Stimulated activated CD8-positive, alpha-beta memory T cell treated with anti-CD3 and anti-CD28 coated beads, Interleukin-4, amount 100 ng/mL, for 1 hour (primary cell): ENCODE data around the gene TFAP2E.
A peak's percentile ranks its signal among the peaks of the same experiment; 100 is the strongest.
"Not testable (repeated sequence)": the region's sequence is repeated elsewhere in the genome, so short reads cannot be mapped to it uniquely, and the experiment has no call there.

Experiments used
- DNase-seq, 2 donors: peaks; one replicate each; pipeline ENCODE4 v3.0.0-alpha.2; 2020; ENCODE audit warnings: low read depth in 2 of 2, low spot score in 1 of 2

The TFAP2E gene

DNA sequence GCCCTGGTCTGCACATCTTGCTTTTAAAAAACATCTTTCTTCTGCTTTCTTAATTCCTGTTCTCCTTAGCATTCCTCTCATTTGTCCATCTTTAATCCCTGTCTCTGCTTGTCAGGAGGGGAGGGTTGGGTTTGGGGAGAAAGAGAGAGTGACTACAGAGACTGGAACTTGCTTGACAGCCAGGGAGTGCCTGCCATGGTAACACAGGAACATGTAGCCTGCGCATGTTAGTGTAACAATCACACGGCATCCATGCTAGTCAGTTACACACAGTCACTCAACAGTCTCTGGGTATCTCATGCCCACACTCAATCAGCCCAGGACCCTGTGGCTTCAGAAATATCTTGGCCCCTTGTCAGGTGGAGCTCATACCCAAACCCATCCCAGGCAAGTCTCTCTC, 818 bp upstream of the TFAP2E start:
- DNase-seq = no peak

DNA sequence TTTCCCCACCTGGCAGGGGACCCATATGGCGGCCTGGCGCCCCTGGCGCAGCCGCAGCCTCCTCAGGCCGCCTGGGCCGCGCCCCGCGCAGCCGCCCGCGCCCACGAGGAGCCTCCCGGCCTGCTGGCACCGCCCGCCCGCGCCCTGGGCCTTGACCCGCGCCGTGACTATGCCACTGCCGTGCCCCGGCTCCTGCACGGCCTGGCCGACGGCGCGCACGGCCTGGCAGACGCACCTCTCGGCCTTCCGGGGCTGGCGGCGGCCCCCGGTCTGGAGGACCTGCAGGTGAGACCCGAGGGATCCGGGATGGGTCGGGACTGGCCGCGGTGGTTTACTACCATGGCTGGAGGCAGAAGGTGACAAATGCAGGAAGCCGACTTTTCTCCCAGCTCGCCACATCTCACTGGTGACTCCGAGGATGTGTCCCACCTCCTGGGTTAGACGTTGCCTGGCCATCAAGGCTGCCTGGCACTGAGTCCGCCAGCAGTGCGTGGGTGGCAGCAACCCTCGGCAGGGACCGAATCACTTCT, 1.1 kb downstream of the TFAP2E start:
- DNase-seq = no peak

DNA sequence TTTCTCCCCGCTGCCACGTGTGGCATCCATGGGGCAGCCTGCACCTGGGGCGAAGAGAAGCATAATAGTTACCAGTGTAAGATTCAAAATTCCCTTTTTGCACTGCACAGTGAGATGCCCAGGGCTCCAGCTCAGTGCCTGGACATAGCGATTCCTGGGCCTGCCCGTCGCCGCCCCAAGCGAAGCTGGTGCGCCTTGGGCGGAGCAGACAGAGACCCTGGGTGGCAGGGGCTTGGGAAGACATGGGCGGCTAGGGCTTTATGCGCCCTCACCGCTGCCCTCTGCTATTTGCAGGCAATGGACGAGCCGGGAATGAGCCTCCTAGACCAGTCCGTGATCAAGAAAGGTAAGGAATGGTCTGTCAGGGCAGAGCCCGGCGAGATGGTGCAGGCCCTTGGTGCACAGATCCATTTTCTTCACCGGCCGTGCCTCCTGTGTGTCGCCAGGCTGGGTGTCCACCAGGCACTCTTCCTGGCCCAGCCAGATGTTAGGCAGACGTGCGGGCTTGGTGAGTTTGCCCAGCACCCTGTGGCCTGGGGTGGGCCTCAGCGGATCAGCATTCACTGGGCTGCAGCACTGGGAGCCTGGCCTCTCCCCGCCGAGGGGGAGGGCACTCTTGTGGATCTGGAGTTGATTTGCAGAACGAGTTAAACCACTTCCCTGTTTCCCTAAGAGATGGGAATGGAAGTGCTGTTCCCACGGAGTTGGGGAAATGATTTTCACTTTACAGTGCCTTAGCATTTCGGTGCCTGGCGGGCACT, 1.7 kb downstream of the TFAP2E start:
- no peak for DNase-seq

DNA sequence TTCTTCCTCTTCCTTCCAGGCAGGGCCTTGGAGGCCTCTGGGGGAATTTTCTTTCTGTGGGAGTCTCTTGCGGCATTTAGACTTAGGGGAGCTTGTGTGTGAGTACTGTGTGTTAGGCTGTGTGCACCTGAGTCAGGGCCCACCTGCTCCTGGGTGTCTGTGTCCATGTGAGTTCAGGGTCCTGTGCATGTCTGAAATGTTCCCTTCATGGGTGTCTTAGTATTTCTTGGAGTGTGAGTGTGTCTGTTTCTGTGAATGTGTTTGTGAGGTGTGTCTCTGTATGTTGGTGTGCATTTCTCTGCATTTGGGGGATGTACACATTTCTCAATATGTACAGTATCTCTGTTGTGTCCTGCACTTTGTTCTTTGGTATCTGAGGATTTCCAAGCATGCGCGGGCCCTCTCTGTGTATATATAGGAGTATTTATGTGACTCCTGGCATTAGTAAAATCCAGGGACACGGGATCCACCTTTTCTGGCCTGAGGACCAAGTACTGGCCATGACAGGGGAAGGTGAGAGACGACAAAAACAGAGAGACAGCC, 2.4 kb downstream of the TFAP2E start:
- DNase-seq = no peak

DNA sequence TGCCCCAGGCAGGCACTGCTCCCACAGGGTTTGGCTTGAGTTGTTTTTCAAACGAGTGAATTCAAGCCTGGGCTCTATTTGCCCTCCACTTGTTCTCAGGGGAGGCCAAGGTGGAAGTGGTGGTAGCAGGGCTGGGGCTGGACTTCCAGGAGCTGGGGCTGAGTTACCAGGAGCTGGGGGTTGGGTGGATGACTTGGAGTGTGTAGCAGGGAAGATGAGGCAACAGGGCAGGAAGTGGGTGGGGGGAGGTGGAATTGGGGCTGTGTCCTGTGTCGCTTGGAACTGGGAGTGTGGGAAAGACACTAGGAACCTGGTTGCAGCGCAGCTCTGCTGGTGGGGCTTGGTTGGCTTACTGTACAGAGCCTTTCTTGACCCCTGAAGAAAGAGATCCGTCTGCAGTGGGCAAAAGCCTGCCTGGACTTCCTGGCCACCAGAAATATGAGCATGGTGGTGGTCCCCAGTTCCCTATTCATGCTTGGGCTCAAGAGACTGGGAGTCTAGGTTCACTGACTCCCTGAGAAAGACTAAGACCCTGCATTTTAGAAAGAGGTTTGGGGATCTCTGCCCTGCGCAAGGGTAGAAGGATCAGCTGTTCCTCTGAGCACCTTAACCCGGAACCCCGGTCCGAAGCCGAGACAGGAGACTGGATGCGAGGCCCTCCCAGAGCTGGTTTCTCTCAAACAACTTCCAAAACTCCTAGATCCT, 3.1 kb downstream of the TFAP2E start:
- no peak for DNase-seq

DNA sequence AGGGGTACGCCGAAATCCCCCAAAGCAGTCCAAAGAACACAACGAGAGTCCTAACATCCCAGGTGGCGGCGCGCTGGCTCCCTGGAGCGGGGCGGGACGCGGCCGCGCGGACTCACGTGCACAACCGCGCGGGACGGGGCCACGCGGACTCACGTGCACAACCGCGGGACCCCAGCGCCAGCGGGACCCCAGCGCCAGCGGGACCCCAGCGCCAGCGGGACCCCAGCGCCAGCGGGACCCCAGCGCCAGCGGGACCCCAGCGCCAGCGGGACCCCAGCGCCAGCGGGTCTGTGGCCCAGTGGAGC, 3.6 kb downstream of the TFAP2E start:
- DNase-seq = not testable (repeated sequence)

DNA sequence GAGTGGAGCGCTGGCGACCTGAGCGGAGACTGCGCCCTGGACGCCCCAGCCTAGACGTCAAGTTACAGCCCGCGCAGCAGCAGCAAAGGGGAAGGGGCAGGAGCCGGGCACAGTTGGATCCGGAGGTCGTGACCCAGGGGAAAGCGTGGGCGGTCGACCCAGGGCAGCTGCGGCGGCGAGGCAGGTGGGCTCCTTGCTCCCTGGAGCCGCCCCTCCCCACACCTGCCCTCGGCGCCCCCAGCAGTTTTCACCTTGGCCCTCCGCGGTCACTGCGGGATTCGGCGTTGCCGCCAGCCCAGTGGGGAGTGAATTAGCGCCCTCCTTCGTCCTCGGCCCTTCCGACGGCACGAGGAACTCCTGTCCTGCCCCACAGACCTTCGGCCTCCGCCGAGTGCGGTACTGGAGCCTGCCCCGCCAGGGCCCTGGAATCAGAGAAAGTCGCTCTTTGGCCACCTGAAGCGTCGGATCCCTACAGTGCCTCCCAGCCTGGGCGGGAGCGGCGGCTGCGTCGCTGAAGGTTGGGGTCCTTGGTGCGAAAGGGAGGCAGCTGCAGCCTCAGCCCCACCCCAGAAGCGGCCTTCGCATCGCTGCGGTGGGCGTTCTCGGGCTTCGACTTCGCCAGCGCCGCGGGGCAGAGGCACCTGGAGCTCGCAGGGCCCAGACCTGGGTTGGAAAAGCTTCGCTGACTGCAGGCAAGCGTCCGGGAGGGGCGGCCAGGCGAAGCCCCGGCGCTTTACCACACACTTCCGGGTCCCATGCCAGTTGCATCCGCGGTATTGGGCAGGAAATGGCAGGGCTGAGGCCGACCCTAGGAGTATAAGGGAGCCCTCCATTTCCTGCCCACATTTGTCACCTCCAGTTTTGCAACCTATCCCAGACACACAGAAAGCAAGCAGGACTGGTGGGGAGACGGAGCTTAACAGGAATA, 4.2 kb downstream of the TFAP2E start:
- peak in 1 of 2 donors; percentile 40 for DNase-seq

DNA sequence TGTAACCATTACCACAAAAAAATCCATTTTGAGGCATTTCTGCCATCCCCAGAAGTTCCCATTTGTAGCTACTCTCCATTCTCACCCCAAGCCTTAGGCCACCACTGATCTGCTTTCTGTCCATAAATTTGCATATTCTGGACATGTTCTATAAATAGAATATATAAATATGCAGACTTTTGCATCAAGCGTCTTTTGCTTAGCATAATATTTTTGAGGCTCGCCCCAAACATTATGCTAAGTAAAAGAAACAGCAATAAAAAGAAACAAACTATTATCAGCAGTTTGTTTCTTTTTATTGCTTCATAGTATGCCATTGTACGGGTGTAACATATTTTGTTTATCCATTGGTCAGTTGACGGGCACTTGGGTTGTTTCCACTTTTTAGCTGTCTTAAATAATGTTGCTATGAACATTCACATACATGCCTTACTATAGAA, 7.9 kb downstream of the TFAP2E start:
- no peak for DNase-seq

DNA sequence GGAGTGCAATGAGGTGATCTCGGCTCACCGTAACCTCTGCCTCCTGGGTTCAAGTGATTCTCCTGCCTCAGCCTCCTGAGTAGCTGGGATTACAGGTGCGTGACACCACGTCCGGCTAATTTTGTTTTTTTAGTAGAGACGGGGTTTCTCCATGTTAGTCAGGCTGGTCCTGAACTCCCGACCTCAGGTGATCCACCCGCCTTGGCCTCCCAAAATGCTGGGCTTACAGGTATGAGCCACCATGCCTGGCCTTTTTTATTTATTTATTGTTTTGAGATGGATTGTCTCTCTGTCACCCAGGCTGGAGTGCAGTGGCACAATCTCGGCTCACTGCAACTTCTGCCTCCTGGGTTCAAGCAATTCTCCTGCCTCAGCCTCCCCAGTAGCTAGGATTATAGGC, 8.5 kb downstream of the TFAP2E start:
- DNase-seq = not testable (repeated sequence)

DNA sequence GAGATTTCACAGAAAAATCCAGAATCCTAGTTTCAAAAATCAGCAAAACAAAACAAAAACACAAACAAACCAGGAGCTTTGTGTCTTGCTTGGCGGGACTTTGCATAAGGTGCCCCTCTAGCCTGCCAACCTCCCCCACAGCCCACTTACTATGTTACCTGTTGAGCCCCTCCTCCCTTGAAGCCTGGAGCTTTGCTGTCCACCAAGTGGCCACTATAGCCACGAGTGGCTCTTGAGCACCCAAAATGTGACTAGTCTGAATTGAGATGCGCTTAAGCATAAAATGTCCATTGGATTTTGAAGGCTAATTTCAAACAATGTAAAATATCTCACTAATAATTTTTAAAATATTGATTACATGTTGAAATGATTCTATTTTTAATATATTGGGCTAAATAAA, 12.2 kb downstream of the TFAP2E start:
- no peak for DNase-seq

DNA sequence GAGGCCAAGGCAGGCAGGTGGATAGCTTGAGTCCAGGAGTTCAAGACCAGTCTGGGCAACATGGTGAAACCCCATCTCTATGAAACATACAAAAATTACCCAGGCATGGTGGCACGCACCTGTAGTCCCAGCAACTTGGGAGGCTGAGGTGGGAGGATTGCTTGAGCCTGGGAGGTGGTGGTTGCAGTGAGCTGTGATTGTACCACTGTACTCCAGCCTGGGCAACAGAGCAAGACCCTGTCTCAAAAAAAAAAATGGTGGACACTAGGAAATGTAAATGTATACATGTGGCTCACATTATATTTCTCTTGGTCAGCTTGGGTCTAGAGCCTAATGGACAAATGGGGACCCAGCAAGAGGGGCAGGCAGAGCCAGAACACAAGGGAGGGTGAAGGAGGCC, 12.7 kb downstream of the TFAP2E start:
- not testable (repeated sequence) for DNase-seq

DNA sequence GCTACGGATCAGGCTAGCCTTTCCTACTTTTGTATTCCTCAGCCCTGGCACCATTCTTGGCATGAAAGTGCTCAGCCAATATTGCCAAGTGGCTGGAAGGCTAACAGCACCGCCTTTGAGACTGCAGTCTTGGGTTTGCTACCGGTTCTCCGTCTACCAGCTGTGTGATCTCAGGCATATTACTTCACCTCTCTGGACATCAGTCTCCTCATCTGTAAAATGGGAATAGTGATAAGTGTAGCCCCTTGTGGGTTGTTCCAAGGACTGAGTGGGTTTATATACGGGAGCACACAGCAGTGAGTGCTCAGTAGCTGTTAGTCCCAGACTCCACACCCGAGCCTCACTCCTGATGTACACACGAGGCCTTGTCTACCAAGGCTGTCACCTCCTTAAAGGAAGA, 13.7 kb downstream of the TFAP2E start:
- no peak for DNase-seq

DNA sequence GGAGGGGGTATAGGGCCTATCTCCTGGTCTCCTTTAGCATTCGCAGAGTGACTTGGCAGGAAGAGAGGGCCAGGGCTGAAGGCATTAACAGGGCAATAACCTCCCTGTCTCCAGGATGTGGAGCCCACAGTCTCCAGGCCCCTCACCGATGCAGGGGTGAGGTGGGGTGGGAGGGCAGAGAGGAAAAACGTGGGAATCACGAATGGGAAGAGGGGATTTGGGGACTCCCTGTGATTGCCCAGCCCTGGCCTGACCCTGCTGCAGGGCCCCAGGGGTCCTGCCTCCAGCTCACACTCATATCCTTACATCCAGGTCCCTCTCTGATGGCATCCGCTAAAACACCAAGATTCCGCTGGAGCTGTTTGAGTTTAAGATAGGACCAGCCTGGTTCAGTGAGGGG, 14.6 kb downstream of the TFAP2E start:
- no peak for DNase-seq

DNA sequence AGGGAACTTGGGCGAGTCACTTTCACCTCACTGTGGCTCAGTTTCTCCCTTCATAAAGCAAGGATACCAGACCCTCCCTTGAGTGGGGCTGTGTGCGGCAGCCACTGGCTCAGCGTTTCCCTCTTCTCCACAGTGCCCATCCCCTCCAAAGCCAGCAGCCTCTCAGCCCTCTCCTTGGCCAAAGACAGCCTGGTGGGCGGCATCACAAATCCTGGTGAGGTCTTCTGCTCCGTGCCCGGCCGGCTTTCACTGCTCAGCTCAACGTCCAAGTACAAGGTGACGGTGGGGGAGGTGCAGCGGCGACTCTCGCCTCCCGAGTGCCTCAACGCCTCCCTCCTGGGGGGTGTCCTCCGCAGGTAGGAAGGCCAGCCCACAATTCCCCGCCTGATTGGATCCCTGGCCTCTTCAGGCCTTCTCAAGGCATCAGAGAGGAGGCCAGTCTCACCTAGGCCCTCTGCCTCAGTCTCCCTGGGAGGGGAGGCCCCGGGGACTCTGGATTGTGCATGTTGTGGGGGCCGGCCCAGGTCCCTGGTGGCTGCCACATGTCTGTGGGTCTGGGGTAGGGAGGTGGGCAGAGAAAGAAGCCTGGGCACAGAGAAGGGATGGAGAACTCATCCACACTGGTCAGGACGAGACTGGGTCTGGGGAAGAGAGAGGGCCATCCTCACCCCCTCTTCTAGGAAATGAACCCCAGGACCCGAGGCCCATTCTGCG, 15.2 kb downstream of the TFAP2E start:
- DNase-seq = no peak

DNA sequence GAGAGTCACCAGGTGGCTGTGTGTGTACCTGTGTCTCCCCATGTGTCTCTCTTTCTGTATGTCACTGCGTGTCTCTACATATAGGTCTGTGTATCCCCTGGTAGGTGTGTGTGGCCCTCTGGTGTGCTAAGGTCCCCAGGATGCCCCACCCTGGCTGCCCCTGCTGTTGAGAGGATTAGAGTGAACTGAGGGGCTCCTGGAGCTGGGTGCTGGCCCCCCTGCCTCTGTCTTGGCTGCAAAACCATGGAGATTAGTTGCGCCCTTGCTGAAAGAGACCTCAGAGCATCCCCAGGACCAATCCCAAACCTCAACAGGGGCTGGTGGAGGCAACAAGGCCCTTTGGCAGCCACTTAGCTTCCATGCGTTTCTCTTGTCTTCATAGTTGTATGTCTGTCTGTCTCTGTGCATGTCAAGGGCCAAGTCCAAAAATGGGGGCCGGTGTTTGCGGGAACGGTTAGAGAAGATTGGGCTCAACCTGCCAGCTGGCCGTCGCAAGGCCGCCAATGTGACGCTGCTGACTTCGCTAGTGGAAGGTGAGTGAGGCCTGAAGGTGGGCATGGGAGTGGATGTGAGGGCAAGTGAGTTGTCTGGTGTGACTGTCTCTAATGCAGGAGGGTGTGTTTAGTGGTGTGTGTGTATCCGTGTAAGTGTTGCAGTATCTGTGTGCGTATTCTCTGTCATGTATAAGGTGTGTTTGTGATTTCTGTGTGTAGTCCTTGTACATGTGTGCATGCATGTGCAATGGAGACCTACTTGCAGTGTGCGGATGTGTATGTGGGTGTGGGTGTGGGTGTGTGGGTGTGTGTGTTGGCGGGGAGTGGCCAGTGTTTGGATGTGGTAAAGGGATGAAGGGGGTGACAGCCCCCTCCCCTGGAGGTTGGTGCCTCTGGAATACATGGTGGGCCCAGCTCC, 16.7 kb downstream of the TFAP2E start:
- DNase-seq = no peak

DNA sequence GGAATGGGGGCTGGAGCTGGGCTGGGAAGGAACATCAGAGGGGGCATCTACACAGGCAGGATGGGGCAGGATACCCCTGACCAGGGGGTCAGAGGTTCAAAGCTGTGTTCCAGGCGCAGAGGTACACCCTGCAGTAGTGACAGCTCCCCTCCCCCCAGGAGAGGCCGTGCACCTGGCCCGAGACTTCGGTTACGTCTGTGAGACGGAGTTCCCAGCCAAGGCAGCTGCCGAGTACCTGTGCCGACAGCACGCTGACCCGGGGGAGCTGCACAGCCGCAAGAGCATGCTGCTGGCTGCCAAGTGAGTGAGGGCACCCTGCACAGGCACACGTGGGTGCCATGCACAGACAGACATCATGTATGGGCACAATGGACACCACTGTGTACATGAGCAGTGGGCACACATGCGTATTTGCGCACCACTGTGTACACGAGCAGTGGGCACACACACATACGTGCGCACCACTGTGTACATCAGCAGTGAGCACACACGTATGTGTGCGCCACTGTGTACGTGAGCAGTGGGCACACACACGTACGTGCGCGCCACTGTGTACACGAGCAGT, 17.4 kb downstream of the TFAP2E start:
- no peak for DNase-seq

DNA sequence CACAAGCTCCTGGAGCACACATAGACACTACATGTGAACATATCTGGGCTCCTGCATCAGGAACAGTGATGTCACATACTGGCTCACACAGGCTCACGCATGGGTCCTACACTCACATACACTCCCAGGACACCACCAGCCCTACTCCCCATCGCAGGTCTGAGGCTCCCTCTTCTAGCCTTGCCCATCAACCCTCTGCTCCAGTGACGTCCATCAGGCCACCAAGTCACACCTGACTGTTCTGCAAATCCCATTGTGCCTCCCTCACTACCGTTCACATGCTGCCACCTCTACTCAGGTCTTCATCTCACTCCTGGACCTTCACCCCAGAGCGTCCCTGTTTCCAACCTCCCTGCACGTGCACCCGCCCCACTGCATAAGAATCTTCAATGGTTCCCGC, 18.1 kb downstream of the TFAP2E start:
- no peak for DNase-seq

DNA sequence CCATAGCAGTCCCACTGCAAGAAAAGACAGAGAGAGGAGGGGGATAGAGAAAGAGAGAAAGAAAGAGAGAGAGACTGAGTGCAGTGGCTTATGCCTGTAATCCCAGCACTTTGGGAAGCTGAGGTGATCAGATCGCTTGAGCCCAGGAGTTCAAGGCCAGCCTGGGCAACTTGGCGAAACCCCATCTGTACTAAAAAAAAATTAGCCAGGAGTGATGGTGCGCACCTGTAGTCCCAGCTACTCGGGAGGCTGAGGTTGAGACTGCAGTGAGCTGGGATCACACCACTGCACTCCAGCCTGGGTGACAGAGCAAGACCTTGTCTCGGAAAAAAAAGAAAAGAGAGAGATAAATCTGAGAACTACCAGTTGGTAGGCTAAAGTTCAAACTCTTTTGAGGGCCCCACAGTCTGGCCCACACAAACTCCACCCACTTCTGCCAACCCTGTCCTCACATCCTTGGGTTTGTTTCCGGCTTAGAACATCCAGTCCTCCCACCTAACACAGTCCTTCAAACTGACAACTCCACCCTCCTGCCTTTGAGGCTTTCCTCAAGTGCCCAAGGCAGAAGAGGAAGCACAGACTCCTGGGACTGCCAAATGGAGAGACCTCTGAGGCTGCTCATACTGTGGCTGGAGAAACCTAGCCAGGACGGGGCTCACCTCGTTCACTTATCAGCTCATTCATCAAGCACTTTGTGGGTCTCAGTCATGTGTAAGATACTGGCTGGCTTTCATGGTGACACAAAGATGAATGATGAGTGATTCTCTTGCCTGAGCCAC, 20.1 kb downstream of the TFAP2E start:
- no peak for DNase-seq
